Epidermal melanocyte (primary cell): ENCODE data around the gene EXOSC1.
"Not testable (repeated sequence)": the region's sequence is repeated elsewhere in the genome, so short reads cannot be mapped to it uniquely, and the experiment has no call there.

Source experiments
- DNase-seq: peaks from one replicate; pipeline ENCODE4 v3.0.0; 2011; ENCODE audit warnings: low spot score; ENCODE audit not compliant: insufficient read length

The EXOSC1 gene

GRCh38 chr10:97445722-97446639, at the start of gene EXOSC1, which contains the start of gene ZDHHC16:
TSS of gene EXOSC1 (minus strand) at chr10:97446006. CDS start at chr10:97445985, 21 bp downstream.
TSS of gene ZDHHC16 (plus strand) at chr10:97446175. CDS start at chr10:97451676, 5,501 bp downstream.
- DNase-seq, result peak; percentile 99

- no peak for DNase-seq
Measured at GRCh38 chr10:97494863-97495506, 49.2 kb upstream of the EXOSC1 start.

GRCh38 chr10:97494151-97494550, 48.3 kb upstream of the EXOSC1 start:
- no peak for DNase-seq

DNA sequence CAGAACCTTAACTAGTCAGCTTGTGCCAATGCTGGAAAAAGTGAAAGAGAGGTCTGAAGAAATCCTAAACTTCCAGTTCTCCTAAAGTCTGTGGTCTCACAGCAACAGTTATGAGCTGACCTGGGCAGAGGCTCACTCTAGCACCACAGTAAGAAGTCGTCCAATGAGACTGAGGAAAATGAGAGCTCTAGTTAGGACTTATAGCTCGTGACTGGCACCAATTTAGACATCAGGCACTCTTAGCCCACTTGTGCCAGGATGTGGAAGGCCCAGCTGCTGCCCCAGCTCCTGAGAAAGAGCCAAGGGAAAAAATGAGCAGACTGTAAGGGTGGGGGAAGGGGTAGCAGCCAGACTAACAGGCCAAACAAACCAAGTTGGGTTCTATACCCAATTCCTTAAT, 44.8 kb upstream of the EXOSC1 start:
- DNase-seq, result no peak

DNA sequence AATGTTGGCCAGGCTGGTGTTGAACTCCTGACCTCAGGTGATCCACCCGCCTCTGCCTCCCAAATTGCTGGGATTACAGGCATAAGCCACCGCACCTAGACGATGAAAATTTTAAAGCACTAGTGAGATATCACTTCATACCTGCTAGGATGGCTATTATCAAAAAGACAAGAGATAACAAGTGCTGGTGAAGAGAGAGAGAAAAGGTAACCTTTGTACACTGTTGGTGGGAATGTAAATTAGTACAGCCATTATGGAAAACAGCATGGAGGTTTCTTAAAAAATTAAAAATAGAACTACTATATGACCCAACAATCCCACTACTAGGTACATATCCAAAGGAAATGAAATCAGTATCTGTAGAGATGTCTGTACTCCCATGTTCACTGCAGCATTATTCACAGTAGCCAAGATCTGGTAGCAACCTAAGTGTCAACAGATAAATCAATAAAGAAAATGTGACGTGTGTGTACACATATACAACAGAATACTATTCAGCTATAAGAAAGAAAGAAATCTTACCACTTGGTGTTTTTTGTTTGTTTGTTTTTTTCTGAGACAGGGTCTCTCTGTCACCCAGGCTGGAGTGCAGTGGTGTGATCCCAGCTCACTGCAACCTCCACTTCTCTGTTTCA, 40.0 kb upstream of the EXOSC1 start:
- no peak for DNase-seq

DNA sequence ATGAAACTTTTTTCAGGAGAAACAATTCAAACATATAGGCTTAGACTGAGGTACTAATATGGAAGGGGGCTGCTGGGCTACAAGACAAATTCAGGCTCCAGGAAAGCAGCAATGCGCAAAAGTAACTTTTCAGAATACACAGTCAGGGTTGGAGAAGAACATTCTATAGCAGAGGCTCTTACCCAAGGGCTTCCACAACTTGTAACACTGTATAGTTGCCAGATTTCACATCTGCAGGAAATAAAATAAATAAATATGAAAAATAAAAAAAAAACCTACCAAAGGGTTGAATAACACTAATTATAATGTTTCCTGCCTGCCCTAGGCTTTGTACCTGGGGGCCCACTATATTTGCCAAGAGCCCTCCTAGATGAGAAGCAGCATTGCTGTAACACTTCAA, 38.1 kb upstream of the EXOSC1 start:
- DNase-seq, result no peak

GRCh38 chr10:97483506-97483905, 37.7 kb upstream of the EXOSC1 start:
- no peak for DNase-seq

DNA sequence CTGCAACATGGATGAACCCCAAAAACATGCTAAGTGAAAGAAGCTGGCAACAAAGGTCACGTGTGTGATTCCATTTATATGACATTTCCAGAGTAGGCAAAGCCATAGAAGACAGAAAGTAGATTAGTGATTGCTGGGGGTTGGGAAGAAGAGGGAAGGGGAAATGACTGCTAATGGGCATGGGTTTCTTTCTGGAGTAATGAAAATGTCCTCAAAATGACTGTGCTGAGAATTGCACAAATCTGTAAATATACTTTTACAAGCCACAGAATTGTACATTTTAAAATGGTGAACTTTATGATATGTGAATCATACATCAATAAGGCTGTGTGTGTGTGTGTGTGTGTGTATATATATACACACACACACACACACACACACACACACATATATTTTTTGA, 36.6 kb upstream of the EXOSC1 start:
- DNase-seq, result no peak

DNA sequence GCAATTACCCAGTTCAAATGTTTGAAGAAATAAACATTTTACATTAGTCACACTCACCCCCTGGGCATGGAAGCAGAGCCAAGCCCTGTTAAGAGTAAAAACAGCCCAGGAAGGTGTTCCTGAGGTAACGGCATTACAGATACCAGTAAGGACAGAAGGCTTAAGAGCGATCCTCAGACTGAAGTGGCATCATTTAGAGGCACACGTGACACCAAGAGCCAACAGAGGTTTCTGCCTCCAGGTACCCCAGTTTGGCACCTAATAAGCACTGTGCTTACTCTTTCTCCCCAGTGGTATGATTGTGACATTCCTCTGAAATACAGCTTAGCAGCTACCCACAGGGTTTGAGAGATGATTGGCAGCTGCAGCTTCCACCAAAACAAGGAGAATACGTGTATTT, 35.3 kb upstream of the EXOSC1 start:
- no peak for DNase-seq

DNA sequence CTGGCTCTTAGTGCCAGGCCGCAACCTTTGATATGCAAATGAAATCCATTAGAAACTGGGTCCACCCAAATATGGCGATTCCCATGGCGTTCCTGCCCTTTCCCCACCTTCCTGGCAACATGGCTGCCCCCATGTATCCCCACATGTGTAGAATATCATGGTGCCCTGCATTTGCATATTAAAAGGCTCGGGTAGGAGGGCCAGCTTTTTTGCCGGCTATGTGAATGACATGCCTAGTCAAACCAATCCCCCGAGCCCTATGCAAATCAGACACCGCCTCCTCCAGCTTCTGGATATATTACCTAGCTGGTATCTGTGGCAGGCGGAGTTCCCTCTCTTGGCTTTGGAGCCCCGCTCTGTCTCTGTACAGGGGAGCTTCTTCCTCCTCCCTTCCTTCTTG, 34.1 kb upstream of the EXOSC1 start:
- no peak for DNase-seq

DNA sequence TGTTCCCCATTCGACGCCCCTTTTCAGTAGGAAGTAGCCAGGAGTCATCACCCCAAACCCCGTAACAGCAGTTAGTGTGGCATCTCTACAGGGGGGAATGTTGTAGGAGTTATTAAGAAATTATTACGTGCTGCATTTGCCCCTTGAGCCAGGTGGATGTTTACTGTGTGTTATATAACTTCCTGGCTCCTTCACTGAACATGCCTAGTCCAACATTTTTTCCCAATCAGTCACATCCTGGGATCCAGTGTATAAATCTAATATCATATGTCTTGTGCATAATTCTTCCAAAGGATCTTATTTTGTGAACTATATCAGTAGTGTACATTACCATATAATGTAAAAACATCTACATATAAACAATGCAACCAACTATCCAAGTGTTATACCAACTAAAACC, 33.6 kb upstream of the EXOSC1 start:
- not testable (repeated sequence) for DNase-seq

GRCh38 chr10:97475936-97476594, 30.3 kb upstream of the EXOSC1 start:
- DNase-seq, result no peak

DNA sequence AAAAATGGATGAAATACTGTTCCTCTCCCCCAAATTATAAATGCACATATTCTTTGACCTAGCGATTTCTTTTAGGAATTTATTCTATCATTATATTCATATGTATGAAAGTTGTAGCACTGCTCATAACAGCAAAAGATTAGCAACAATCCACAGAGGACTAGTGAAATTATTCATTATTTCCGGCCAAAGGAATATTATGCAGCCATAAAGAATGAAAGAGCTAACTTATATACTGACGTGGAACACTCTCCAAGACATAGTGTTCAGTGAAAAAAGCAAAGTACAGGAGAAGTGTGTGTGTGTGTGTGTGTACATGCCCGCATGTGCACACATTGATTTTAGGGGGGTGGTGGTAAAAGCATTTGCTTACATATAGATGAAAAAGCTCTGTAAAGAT, 29.1 kb upstream of the EXOSC1 start:
- no peak for DNase-seq

- not testable (repeated sequence) for DNase-seq
Measured at GRCh38 chr10:97468781-97469180, 23.0 kb upstream of the EXOSC1 start.

GRCh38 chr10:97468162-97468561, 22.4 kb upstream of the EXOSC1 start:
- DNase-seq, result no peak

GRCh38 chr10:97466755-97467154, 20.9 kb upstream of the EXOSC1 start:
- no peak for DNase-seq

GRCh38 chr10:97465982-97466381, 20.2 kb upstream of the EXOSC1 start:
- DNase-seq, result no peak

- DNase-seq, result no peak
Measured at GRCh38 chr10:97464226-97464625, 18.4 kb upstream of the EXOSC1 start.

- no peak for DNase-seq
Measured at GRCh38 chr10:97463363-97464132, 17.7 kb upstream of the EXOSC1 start.

- no peak for DNase-seq
Measured at GRCh38 chr10:97462309-97462708, 16.5 kb upstream of the EXOSC1 start.

GRCh38 chr10:97459933-97460332, 14.1 kb upstream of the EXOSC1 start:
- DNase-seq, result no peak
